ENCODE measurements around the gene SIGLEC11.

The SIGLEC11 gene

DNA sequence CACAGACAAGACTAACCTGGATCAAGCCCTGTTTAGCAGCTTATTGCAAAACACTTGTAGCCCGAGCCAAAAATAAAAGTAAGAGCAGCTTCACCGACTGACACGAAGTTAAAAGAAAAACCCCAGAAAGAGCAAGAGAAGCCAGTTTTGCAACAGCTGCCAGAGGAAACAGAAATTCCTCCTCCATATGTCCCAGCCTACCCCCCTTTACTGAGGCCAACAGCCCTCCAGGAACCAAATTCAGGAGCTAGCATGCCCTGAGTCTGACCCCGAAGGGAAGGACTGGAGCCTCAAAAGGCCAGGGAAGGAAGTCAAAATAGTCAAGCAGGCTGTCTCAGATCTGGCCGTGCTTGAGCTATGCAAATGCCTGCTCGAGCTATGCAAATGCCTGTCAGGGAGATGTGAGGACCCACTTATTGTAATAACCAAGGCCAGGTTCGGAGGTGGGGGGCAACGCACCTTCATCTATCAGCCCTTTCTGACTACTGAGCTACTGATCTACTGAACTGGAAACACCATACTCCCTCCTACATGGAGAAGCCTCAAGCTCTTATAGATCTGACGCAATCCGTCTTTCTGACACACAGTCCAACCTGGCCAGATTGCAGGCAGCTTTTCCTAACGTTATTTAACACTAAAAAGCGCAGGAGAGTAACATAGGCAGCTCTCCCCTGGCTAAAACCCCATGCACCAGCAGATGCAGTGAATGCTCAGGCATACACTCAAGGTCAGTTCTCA is 6.7 kb downstream of the SIGLEC11 start:
- Histone ChIP-seq H3K9ac (ENCODE audit: low read length) (no peak overlapping the region), H3K9me3 (ENCODE audit: insufficient read depth, low read length) (no peaks in the 10 kb centered on the region), H3K9me2 (replicated peaks; ENCODE audit: insufficient read depth, low read length) (no peaks in the 10 kb centered on the region), H3F3A (ENCODE audit: insufficient read depth) (no peaks in the 10 kb centered on the region), H3K4me3 (ENCODE audit: insufficient read depth, low read length, poor library complexity, severe bottlenecking) (no peak overlapping the region), H4K20me1 (ENCODE audit: low read depth, low read length) (no peaks in the 10 kb centered on the region), H3K4me2 (ENCODE audit: low read depth, low read length, poor library complexity, severe bottlenecking) (no peak overlapping the region), H3K36me3 (ENCODE audit: low read length) (no peaks in the 10 kb centered on the region), H3K27ac (ENCODE audit: low read depth, low read length) (no peak overlapping the region), H3K79me2 (ENCODE audit: insufficient read depth, low read length) (no peaks in the 10 kb centered on the region), H3K27me3 (ENCODE audit: low read length) (no peaks in the 10 kb centered on the region), H2AFZ (ENCODE audit: low read depth, low read length, severe bottlenecking) (no peak overlapping the region)
- TF ChIP-seq, protein P1, sequence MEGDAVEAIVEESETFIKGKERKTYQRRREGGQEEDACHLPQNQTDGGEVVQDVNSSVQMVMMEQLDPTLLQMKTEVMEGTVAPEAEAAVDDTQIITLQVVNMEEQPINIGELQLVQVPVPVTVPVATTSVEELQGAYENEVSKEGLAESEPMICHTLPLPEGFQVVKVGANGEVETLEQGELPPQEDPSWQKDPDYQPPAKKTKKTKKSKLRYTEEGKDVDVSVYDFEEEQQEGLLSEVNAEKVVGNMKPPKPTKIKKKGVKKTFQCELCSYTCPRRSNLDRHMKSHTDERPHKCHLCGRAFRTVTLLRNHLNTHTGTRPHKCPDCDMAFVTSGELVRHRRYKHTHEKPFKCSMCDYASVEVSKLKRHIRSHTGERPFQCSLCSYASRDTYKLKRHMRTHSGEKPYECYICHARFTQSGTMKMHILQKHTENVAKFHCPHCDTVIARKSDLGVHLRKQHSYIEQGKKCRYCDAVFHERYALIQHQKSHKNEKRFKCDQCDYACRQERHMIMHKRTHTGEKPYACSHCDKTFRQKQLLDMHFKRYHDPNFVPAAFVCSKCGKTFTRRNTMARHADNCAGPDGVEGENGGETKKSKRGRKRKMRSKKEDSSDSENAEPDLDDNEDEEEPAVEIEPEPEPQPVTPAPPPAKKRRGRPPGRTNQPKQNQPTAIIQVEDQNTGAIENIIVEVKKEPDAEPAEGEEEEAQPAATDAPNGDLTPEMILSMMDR (IDR thresholded peaks at IDR 0.05; ENCODE audit: insufficient read depth, low read length, poor library complexity, severe bottlenecking) = no peak
- no peak for TF ChIP-seq EZH2phosphoT487 (conservative IDR thresholded peaks at IDR 0.05; ENCODE audit: low read length)

DNA sequence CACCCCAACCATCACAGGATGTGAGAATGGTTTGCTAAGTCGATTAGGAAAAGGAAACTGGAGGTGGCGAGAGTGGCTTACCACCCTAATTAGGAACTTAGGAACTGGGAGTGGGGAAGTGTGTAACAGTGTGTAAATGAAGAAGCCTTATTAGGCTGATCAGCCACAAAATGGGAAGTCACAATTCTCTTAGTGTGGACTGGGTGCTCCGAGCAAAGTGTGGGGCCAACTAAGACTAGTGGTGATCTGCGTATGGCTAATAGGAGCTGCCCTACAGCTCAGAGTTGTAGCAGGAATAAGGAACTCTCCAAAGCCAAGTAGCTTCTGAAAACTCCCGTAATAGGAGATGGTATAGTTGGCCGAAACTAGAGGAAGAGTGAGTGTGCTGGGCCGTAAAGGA is 7.6 kb downstream of the SIGLEC11 start:
- no peak overlapping the region for H3K4me2 ChIP-seq (ENCODE audit: low read depth, low read length, poor library complexity, severe bottlenecking)
- H3K27ac ChIP-seq (ENCODE audit: low read depth, low read length) = no peak overlapping the region
- no peaks in the 10 kb centered on the region for H3K36me3 ChIP-seq (ENCODE audit: low read length)
- H3K9ac ChIP-seq (ENCODE audit: low read length) = no peak overlapping the region
- no peaks in the 10 kb centered on the region for H3K79me2 ChIP-seq (ENCODE audit: insufficient read depth, low read length)
- H3K9me2 ChIP-seq (replicated peaks; ENCODE audit: insufficient read depth, low read length) = no peaks in the 10 kb centered on the region
- no peaks in the 10 kb centered on the region for H3K27me3 ChIP-seq (ENCODE audit: low read length)
- H2AFZ ChIP-seq (ENCODE audit: low read depth, low read length, severe bottlenecking) = no peak overlapping the region
- H3K4me3 ChIP-seq (ENCODE audit: insufficient read depth, low read length, poor library complexity, severe bottlenecking) = no peak overlapping the region
- H3K9me3 ChIP-seq (ENCODE audit: insufficient read depth, low read length) = no peaks in the 10 kb centered on the region
- TF ChIP-seq EZH2phosphoT487 (conservative IDR thresholded peaks at IDR 0.05; ENCODE audit: low read length) = no peak
- TF ChIP-seq, protein P1 (IDR thresholded peaks at IDR 0.05; ENCODE audit: insufficient read depth, low read length, poor library complexity, severe bottlenecking) = no peak
- H3F3A ChIP-seq (ENCODE audit: insufficient read depth) = no peaks in the 10 kb centered on the region
- no peaks in the 10 kb centered on the region for H4K20me1 ChIP-seq (ENCODE audit: low read depth, low read length)

DNA sequence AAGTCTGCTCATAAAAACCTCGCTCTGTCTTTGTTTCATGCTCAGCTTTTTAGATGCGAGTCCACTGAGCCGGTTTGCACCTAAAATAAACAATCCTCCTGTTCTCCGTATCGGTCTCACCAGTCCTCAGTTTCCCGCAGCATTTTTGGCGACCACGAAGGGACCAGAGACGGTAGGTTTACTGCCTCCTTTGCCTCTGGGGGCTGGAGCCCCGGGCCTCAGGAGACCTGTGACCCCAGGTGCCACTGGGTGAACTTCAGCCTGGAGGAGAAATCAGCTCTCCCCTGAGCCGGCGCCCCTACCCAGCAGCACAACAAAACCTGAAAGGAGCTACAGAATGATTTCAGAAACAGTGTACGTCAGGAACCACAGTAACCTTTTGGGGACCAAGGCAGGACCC is 8.1 kb downstream of the SIGLEC11 start:
- no peaks in the 10 kb centered on the region for H3K79me2 ChIP-seq (ENCODE audit: insufficient read depth, low read length)
- no peaks in the 10 kb centered on the region for H3K36me3 ChIP-seq (ENCODE audit: low read length)
- no peaks in the 10 kb centered on the region for H3K9me2 ChIP-seq (replicated peaks; ENCODE audit: insufficient read depth, low read length)
- no peak overlapping the region for H3K9ac ChIP-seq (ENCODE audit: low read length)
- H3K27ac ChIP-seq (ENCODE audit: low read depth, low read length) = no peak overlapping the region
- no peak overlapping the region for H3K4me3 ChIP-seq (ENCODE audit: insufficient read depth, low read length, poor library complexity, severe bottlenecking)
- TF ChIP-seq, protein P1 (IDR thresholded peaks at IDR 0.05; ENCODE audit: insufficient read depth, low read length, poor library complexity, severe bottlenecking) = no peak
- no peak for TF ChIP-seq EZH2phosphoT487 (conservative IDR thresholded peaks at IDR 0.05; ENCODE audit: low read length)
- H3K4me2 ChIP-seq (ENCODE audit: low read depth, low read length, poor library complexity, severe bottlenecking) = no peak overlapping the region
- H4K20me1 ChIP-seq (ENCODE audit: low read depth, low read length) = no peaks in the 10 kb centered on the region
- no peaks in the 10 kb centered on the region for H3K9me3 ChIP-seq (ENCODE audit: insufficient read depth, low read length)
- H3F3A ChIP-seq (ENCODE audit: insufficient read depth) = no peaks in the 10 kb centered on the region
- no peaks in the 10 kb centered on the region for H3K27me3 ChIP-seq (ENCODE audit: low read length)
- no peak overlapping the region for H2AFZ ChIP-seq (ENCODE audit: low read depth, low read length, severe bottlenecking)

Measured in SU-DHL-6 (cell line).